Colon (tissue), 2 donors: ENCODE data around the gene SLC25A23.

Source experiments
- FAIRE-seq: peaks from 2 replicates; lab custom pipeline; 2012; peaks lifted over from hg19 to GRCh38; lab: Jason Lieb, UNC
- donor health status: control.
- donor health status: control.

SLC25A23 gene

DNA sequence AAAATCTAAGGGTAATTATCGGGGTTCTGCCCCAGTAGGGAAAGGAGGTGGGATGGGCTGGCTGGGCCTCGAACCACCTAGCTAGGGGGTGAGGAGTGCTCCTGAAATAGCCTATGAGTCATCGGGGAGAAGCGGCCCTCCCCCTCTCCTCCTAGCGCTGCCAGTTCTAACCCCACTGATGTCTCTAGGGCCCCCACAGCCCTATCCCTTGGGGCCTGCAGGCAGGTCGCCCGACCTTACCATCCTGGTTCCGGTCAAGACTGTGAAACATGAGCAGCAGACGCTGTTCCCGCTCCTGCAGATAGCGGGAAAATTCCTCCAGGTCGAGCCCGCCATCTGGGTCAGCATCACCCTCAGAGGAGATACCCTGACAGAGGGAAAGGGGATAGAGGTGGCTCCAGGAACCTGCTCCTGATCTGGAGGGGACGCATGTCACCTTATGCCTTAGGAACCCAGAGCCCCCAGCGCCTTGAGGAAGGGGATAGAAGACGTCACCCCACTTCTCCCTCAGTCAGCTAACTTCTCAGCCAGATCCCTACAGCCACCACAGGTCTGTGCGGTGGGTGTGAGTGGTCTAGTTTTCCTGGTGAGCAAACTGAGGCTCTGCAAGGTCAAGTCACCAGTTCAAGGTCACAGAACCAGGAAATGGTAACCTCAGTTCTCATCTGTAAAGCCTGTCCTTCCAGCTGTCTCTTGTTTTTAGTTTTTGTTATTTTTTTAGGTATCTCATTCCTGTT lies 1.5 kb downstream of the SLC25A23 start:
- no peak for FAIRE-seq

DNA sequence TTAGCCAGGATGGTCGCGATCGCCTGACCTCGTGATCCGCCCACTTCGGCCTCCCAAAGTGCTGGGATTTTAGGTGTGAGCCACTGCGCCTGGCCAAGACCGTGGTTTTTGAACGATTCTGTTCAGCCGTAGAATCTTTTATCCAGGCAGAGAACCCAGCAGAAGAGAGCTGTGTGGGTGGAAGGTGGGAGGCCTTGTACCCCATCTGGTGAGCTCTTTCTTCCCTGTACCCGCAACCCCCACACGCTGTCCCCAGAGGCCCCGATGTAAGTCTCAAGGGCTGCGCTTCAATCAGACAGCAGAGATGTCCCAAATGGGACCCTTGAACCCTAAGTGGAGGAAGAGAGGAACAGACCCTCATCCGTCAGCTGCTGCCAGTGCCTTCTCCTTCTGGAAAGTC lies 3.7 kb downstream of the SLC25A23 start:
- no peak for FAIRE-seq

DNA sequence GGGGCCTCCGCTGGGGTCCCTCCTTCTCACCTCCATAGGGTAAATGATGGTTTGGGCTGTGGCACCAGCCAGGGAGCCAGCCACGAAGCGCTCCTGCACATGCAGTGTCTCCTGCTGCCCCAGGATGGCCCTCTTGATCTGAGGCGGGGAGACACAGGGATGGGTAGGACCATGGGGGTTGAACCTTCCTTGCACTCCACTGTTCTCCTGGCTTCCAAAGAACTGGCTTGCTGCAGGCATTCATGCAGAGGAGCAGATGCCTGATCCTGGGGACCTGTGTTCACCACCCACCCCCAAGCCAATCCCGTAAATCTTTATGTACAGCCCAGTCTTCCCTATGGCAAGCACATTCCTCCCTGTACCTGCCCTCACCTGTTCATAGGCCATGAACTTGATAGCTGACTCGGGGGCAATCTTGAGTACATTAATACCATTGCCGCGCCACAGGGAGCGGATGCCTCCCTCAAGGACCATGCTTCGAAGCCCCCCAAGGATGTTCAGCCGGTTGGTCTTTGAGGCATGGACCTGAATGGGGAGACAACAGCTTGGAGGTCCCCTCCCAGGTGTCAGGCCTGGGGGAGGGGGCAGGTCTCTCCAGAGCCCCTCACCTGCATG lies 5.5 kb downstream of the SLC25A23 start:
- FAIRE-seq = no peak

DNA sequence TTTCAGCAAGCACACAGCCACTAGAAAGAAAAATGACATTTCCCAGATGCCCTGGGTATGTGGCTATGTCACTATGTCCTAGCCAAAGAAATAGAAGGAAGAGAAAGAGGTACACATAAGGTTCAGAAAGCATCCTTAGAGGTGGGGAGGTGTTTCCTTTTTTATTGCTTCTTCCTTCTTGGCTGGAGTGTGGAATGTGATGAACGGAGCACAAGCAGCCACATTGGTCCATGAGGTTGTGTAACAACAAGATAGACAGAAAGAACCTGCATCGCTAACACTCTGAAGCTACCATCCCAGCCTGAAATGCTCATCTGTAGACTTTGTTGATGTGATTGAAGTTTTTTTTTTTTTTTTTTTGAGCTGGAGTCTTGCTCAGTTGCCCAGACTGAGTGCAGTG lies 6.7 kb downstream of the SLC25A23 start:
- FAIRE-seq = no peak

DNA sequence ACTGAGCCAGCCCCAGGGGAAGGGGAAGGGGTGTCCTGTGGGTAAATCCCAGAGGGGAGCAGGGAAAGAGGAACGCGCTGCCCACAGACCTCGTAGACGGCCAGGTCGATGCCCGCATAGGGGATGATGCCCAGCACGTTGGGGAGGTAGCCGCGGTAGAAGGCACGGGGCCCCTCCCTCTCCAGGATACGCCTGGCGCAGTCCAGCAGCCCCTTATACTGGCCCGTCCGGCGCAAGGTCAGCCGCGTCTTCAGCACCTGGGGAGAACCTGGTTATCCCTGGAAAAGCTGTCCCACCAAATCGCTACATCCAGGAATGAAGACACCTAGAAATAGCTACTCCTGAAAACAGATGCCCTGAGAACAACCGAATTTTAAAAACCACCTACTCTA lies 7.4 kb downstream of the SLC25A23 start:
- FAIRE-seq = no peak

DNA sequence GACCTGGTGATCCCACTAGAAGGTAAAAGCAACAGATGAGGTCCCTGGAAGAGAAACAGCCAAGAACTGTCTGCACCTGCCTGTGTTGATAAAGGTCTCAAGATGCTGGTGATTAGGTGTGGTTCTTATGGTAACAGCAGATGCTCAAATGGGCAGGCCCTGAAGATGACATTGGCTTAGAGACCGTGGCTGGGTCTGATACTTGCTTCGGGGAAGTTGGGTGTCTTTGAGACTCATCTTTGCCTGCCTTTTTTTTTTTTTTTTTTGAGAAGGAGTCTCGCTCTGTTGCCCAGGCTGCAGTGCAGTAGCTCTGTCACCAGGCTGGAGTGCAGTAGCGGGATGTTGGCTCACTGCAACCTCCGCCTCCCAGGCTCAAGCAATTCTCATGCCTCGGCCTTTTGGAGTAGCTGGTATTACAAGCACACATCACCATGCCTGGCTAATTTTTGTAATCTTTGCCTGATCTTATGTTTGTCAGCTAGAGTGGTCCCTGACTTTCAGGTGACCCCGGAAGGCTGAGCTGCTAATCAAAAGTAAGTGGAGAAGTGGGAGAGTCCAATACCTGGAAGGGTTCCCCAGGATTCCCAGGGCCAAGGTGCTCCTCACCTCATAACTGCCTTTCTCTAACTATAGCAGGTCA lies 7.9 kb downstream of the SLC25A23 start:
- FAIRE-seq = no peak

DNA sequence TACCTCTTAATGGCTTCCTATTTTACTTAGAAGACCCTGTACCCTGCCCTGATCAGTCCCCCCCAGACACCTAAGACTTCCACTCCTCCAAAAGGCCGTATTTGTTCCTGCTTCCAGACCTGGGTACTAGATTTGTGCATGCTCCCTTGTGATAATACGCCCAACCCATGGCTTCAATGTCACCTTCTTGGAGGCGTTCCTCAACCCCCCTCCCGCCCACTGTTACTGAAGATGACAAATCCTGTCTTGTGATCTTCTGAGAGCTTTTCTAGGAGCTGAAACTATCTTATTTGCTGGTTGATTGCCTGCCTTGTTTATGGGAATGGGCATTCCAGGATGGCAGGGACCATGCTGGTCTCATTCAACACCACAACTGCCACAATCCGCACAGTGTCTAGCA lies 9.4 kb downstream of the SLC25A23 start:
- FAIRE-seq = no peak

DNA sequence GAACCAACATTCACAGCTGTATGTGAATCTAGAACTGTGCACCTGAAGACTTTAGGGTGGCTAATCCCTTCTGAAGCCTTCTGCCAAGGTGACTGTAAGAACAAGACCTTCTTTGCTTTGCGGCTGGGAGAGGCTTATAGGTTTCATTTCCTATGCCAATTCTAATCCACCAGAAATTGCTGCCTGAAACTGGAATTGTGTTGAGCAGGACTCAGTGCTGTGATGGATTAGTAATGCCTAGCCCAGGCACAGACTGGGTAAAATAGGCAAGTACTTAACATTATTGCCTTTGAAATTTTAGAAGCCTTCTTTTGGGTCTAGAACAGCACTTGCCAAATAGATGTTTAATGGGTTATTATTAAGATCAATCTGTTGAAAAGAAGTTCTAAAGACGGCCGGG lies 11.5 kb downstream of the SLC25A23 start:
- FAIRE-seq = no peak

DNA sequence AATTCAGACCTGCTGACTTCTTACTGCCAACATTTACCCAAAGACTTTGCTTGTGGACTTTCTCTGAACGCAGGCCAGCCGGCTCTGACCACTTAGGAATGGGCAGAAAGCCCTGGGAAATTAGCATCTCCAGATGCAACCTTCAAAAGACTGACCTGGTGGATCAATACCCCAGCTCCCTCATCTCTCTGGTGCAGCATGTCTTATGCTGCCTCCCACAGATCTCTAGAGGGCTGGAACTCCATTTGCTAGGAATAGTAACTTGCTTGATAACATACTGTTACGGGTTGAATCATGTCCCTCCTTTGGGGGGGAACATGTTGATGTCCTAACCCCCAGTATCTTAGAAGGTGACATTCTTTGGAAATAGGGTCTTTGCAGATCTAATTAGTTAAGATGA lies 13.1 kb downstream of the SLC25A23 start:
- no peak for FAIRE-seq

DNA sequence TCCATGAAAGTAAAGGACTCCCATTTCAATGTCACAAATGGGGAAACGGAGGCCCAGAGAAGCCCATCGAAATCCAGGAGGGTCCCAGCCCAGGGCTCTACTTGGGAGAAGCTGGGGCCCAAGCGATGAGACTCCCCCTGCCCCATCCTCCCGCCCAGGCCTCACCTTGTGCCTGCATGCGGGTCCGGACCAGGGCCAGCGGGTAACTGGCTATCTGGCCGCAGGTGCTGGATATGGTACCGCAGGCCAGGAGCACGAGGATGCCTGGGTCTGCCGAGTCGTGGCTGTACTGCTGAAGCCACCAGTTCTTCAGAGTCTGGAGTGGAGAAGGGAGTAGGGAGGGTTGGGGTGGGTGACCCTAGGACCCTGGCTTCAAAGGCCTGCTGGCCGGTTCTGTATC lies 15.6 kb downstream of the SLC25A23 start:
- no peak for FAIRE-seq

DNA sequence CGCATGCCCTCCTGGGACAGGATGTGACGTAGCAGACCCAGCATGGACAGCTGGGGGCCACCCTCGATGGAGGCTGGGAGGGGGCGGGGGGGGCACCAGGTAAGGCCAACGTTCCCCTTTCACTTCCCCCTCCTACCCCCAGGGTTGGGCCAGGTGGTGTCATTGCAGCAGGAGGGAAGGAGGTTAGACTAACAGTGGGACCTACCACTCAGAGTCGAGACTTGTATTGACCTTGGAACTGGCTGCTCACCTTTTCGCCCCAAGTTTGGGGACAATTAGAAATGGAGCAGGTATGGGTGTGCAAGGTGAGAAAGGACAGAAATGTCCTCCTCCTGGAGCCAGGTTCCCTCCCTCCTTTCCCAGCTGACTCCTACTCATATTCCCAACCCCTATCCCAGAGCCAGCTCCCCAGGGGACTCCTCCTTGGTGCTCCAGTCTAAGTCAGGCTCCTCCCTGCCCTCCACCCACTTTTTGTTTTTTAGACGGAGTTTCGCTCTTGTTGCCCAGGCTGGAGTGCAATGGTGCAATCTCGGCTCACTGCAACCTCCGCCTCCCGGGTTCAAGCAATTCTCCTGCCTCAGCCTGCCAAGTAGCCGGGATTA lies 17.4 kb downstream of the SLC25A23 start:
- no peak for FAIRE-seq

DNA sequence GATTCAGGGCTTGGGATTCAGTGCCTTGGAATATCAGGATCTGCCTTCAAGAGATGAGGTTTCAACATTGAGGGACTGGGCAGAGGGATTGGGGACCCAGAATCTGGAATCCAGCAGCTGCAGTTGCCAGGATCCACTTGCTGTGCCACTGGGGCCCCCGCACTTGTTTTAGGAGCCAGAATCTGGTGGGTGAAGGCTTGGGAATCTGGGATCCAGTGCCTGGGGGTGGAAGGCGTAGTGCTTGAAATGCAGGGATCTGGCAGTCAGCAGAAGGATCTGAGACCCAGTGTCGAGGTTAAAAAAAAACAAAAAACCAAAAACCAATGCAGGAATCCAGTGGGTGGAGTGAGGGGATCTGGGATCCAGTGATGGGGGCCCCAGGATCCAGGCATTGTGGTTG lies 18.7 kb downstream of the SLC25A23 start:
- FAIRE-seq = no peak

DNA sequence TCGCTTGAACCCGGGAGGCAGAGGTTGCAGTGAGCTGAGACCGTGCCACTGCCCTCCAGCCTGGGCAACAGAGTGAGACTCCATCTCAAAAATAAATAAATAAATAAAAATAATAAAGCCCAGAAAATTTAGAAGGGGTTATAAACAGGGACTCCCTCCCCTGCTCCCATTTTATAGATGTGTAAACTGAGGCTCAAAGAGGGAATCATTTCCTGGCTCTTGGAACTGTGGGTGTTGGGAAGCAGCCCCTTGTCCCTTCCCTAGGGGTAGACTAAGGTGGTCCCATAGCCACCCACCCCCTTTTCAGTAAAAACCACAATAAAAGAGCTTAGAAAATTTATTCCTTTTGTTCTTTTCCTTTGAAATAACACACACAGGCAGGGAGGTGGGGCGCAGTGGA lies 19.8 kb downstream of the SLC25A23 start:
- no peak for FAIRE-seq

DNA sequence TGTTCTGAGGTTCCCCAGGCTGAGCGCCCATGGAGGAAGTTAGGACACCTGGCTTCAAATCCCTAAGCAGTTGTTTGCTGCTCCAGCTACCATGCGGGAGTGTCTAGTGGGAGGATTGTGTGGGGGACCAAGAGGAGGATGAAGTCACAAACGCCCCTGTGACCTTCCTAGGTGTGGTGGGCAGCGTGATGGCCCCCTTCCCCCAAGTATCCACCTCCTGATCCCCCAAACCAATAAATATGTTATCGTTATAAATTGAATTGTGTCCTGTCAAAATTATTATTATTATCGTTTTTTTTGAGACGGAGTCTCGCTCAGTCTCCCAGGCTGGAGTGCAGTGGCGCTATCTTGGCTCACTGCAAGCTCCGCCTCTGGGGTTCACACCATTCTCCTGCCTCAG lies 25.9 kb downstream of the SLC25A23 start, which contains the start of gene SLC25A41:
Gene SLC25A41, minus strand, starts transcription at position 101 of the 400 bp plus-strand sequence. Its CDS starts 70 bp downstream, at position 31.
- FAIRE-seq = no peak

DNA sequence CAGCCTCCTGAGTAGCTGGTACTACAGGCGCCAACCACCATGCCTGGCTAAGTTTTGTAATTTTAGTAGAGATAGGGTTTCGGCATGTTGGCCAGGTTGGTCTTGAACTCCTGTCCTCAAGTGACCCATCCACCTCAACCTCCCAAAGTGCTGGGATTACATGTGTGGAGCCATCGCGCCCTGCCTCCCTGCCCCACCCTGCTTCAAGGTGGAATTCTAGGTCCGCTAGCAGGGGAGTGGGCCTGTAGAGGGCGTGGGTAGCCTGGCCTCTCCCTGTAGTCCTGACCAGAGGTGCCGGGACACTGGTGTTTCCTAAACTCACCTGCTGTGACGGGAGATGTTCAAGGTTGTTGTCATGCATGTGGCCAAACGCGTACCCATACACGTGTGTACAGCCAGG lies 26.4 kb downstream of the SLC25A23 start:
- no peak for FAIRE-seq

DNA sequence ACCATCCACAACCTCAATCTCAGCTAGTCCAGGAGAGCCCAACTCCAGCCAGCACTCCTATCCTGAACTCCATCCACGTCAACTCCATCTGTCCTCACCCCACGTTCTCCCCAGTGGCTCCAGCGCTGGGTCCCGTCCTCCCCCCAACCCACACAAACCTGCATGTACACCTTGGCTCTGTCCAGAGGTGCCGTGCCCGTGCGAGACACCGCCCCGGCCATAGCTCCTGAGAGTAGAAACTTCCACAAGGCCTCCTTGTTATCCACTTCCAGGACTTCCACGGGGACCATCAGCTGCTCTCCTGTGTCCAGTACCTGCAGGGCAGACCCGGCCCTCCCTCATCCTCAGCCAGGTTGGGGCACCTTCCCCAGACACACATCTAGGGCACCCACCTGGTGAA lies 27.7 kb downstream of the SLC25A23 start:
- FAIRE-seq = no peak

DNA sequence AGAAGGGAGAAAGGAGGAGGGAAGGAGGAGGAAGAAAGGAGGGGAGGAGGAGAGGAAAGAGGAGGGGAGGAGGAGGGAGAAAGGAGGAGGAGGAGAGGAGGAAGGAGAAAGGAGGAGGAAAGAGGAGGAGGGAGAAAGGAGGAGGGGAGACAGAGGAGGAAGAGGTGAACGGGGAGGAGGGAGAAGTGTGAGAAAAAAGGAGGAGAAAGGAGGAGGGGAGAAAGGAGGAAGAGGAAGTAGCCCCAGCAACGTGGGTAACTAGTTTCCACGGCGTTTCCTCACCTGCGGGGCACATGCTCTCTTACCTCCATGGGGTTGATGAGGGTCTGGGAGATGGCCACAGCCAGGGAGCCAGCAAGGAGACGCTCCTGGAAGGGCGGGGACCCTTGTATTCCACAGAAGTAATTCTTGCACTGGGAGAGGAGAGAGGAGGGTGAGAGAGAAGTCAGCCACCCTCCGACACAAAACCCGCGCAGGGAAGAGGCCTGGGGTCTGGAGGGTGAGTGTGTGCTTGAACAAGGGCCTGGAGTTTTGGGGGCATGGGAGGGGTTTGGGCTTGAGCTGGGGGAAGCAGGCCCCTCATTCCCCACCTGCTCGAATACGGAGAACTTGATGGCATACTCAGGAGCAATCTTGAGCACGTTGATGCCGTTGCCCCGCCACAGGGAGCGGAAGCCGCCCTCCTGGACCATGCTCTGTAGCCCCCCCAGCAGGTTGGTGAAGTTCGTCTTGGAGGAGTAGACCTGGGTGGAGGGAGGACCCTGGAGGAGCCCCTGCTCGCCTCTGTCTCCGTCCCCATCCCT lies 30.0 kb downstream of the SLC25A23 start:
- FAIRE-seq = no peak

DNA sequence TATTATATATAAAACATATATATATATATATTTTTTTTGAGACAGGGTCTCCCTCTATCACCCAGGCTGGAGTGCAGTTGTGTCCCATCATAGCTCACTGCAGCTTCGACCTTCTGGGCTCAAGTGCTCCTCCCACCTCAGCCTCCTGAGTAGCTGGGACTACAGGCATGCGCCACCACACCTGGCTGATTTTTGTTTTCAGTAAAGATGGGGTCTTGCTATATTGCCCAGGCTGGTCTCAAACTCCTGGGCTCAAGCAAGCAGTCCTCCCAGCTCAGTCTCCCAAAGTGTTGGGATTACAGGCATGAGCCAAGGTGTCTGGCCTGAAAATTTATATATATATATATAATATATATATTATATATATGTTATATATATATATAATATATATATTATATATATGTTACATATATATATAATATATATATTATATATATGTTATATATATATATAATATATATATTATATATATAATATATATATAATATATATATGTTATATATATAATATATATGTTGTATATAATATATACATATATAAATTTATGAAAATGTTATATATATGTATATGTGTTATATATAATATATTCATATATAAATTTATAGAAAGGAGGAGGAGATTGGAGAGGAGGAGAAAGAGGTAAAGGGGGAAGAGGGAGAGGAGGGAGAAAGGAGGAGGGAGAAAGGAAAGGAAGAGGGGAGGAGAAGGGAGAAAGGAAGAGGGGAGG lies 30.7 kb downstream of the SLC25A23 start:
- FAIRE-seq = peak; percentile 95

DNA sequence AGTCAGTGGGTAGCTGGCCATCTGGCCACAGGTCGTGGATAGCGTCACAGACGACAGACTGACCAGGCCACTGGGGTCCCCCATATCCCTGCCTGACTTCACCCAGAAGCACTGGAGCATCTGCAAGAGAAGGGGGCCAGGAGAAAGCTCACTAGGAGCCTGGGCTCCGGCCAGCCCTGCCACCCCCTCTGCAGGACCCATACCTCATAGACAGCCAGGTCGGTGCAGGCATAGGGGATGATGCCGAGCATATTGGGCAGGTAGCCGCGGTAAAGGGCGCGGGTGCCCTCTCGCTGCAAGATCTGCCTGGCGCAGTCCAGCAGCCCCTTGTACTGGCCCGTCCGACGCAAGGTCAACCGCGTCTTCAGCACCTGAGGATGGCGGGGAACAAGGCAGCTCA lies 32.5 kb downstream of the SLC25A23 start:
- FAIRE-seq = no peak

DNA sequence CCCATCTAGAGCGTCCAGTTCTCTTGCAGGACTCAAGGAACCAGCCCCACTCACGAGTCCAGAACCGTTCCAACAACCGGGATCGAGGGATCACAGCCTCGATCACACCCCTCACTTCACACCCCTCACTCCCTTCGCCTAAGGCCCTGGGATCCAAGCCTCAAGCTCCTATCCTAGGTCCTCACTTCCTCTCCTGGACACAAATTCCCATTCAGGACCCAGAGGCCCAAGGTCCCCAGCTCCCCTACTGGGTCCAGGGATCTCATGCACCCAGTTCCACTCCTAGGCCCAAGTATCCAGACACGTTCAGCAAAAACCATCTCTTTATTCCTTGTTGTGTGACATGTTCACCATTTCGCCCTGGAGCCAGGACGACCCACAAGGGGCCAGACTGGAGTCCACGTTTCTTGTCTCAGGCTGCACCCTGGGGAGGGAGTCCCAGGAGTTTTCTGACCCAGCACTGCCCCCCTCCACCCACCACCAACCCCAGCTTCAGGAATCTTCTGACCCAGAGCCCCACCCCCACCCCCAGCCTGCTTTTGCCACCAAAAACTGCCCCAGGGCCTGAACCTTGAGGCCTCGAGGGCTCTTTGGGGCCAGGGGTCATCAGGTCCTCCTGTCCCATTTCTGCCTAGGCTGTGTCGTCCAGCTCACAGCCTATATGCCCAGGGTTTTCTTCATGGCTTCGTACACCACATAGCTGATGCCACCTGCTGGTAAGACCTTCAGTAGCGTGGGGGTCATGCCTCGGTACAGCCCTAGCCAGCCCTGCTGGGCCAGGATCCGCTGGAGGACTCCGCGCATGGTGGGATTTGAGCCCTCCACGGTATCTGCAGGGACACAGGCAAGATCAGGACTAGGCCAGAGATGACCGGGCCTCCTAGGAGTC lies 33.6 kb downstream of the SLC25A23 start:
- no peak for FAIRE-seq
